Naive thymus-derived CD8-positive, alpha-beta T cell (primary cell): ENCODE measurements around the gene PRRX2. TPM values are rescaled to one million over a fixed set of nuclear protein-coding genes. Genes with fewer than 3 reads are reported as not detected.

Experiments used
- ATAC-seq, 2 donors: fragments of 150-1000 bp; cut with Tn5 transposase in 1 of 2; sonication (Bioruptor Pico), chemical (Tn5 transposase) in 1 of 2; 1 replicate in 1 of 2; 2 replicates in 1 of 2; pipeline ENCODE4 v1.10.0; 2021; ENCODE audit warnings: mild to moderate bottlenecking in 2 of 2, moderate library complexity in 2 of 2
- POLR2A ChIA-PET: fragments of 350-600 bp; sonication (Branson Sonifier 250); formaldehyde crosslinking; loops from one replicate; lab custom pipeline; 2021; ENCODE audit warnings: antibody characterized with exemption; lab: Charles Lee
- DNase-seq, 10 donors: peaks; one replicate each; pipeline versions ENCODE4 v3.0.0 to v3.0.0-alpha.2; 2020 to 2022
- H3K27ac Mint-ChIP-seq, 10 donors: one replicate each; pipeline ENCODE4 v1.8.0; 2020 to 2022; ENCODE audit warnings: mild to moderate bottlenecking in 10 of 10, mixed read lengths in 10 of 10, moderate library complexity in 4 of 10, inconsistent platforms in 1 of 10
- H3K27me3 Mint-ChIP-seq, 5 donors: one replicate each; pipeline ENCODE4 v1.8.0; 2021 to 2022; ENCODE audit warnings: mixed read lengths in 5 of 5
- H3K36me3 Mint-ChIP-seq, 3 donors: one replicate each; pipeline ENCODE4 v1.8.0; 2020 to 2022; ENCODE audit warnings: mixed read lengths in 3 of 3, mild to moderate bottlenecking in 2 of 3, inconsistent platforms in 1 of 3
- H3K4me1 Mint-ChIP-seq, 4 donors: one replicate each; pipeline ENCODE4 v1.8.0; 2021 to 2022; ENCODE audit warnings: mixed read lengths in 4 of 4
- H3K4me3 Mint-ChIP-seq, 10 donors: one replicate each; pipeline ENCODE4 v1.8.0; 2020 to 2022; ENCODE audit warnings: mild to moderate bottlenecking in 10 of 10, mixed read lengths in 10 of 10, moderate library complexity in 6 of 10, inconsistent platforms in 1 of 10
- H3K9me3 Mint-ChIP-seq, 9 donors: one replicate each; pipeline ENCODE4 v1.8.0; 2020 to 2022; ENCODE audit warnings: mixed read lengths in 9 of 9, mild to moderate bottlenecking in 3 of 9, inconsistent platforms in 1 of 9, moderate library complexity in 1 of 9
- polyA plus RNA-seq, 3 donors: library from polyadenylated mRNA; unstranded; fragments of 300-500 nt; fragmentation: Illumina TruSeq; gene quantifications; one replicate each; pipeline ENCODE4 v1.2.3, GENCODE V29; 2021
- total RNA-seq, 8 experiments: library from RNA in 2 of 8; stranded (reverse) in 2 of 8; gene quantifications; one replicate each; pipeline ENCODE4 v1.2.3 and lab custom pipeline; 2021 to 2026

Gene PRRX2
- total and polyA plus RNA-seq, 5 experiments from 2014 or later, result not detected

DNA sequence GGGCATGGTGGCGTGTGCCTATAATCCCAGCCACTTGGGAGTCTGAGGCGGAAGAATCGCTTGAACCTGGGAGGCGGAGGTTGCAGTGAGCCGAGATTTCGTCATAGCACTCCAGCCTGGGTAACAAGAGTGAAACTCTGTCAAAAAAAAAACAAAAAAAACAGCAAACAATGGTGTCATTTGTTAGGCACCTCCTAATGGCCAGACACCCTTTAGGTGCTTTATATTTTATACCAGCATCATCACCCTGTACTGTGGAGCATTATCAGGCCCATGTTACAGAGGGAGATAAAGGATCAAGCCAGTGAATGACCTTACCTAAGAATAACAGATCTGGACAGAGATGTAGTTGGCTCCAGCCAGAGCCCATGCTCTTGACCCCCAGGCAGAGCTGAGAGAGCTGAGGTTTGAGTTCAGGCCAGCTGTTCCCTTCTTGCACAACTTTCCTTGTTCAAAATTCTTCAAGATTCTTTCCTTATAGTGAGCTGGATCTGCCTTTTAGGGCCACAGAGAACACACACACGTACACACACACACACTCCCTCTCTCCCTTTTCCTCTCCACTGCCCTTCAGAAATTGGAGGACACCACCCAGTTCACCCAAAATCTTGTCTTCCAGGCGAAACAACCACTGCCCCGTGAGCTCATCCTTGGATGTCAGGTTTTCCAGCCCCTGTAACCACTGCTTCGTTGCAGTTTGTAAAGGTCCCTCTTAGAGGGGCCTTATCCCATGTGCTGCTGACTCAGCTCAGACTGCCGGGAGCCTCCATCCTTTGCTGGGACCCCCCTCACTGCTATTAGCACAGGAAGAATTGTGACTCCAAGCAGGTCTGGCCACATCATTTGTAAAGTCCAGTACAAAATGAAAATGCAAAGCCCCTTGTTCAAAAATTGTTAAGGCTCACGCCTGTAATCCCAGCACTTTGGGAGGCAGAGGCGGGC lies 97.8 kb downstream of the PRRX2 start:
- DNase-seq, result no peak
- Mint-ChIP-seq H3K27me3 (peaks cover 0 to 2% (median 0%) of the 10 kb centered on the region in 5 donors), H3K4me1 (peaks cover under 1 to 1% (median under 1%) of the 10 kb centered on the region in 4 donors), H3K4me3 (no peak overlapping the region), H3K27ac (no peak overlapping the region), H3K9me3 (no peaks in the 10 kb centered on the region), H3K36me3 (no peaks in the 10 kb centered on the region)
- no peak for ATAC-seq
- POLR2A ChIA-PET, result no interaction called here

DNA sequence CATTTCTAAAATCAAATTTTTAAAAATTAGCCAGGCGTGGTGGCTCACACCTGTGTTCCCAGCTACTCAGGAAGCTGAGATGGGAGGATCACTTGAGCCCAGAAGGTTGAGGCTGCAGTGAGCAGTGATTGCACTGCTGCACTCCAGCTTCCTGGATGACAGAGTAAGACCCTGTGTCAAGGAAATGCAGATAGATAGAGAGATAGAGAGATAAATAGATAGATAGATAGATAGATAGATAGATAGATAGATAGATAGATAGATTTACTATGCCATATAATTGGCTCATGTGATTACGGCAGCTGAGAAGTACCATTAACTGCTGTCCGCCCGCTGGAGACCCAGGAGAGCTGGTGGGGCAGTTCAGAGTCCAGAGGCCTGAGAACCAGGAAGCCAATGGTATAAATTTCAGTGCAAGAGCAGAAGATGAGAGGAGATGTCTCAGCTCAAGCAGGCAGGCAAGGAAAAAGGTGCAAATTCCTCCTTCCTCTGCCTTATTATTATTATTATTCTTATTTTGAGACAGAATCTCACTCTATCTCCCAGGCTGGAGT lies 100.4 kb downstream of the PRRX2 start:
- Mint-ChIP-seq H3K27me3 (peaks cover 0 to 2% (median 0%) of the 10 kb centered on the region in 5 donors), H3K27ac (no peak overlapping the region), H3K9me3 (no peaks in the 10 kb centered on the region), H3K36me3 (no peaks in the 10 kb centered on the region), H3K4me3 (no peak overlapping the region), H3K4me1 (no peaks in the 10 kb centered on the region)
- no peak for ATAC-seq
- POLR2A ChIA-PET, result interaction anchor here (1.2 kb wide), 1 partner anchor 28 kb away, joined by 3 read pairs; no protein-coding TSS in a partner anchor
- DNase-seq, result no peak

DNA sequence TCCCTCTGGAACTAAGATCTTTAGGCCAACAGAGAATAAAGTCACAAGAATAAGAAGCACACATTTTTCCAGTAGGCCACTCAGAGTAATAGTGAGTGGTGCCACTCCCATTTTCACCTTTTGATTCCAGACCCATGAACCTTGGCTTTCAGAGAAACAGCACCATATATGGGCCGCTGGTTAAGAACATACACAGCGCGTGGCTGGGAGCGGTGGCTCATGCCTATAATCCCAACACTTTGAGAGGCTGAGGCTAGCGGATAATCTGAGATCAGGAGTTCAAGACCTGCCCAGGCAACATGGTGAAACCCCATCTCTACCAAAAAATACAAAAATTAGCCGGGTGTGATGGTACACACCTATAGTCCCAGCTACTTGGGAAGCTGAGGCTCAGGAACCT lies 103.0 kb downstream of the PRRX2 start:
- H3K9me3 Mint-ChIP-seq, result no peaks in the 10 kb centered on the region
- H3K4me1 Mint-ChIP-seq, result peaks cover 0 to 3% (median 0%) of the 10 kb centered on the region in 4 donors
- POLR2A ChIA-PET, result no interaction called here

GRCh38 chr9:129769669-129770068 lies 104.2 kb downstream of the PRRX2 start:
- H3K4me1 Mint-ChIP-seq, result peaks cover 0 to 11% (median 0%) of the 10 kb centered on the region in 4 donors
- POLR2A ChIA-PET, result no interaction called here
- H3K27me3 Mint-ChIP-seq, result peaks cover 0 to 4% (median 0%) of the 10 kb centered on the region in 5 donors
- H3K9me3 Mint-ChIP-seq, result no peaks in the 10 kb centered on the region
- no peaks in the 10 kb centered on the region for H3K36me3 Mint-ChIP-seq
- no peak overlapping the region for H3K27ac Mint-ChIP-seq
- H3K4me3 Mint-ChIP-seq, result no peak overlapping the region
- ATAC-seq, result no peak
- DNase-seq, result no peak

More for the DNA sequence above, 103.0 kb downstream of the PRRX2 start:
- DNase-seq, result no peak
- H3K27ac Mint-ChIP-seq, result no peak overlapping the region
- H3K36me3 Mint-ChIP-seq, result no peaks in the 10 kb centered on the region
- H3K27me3 Mint-ChIP-seq, result peaks cover 0 to 2% (median 0%) of the 10 kb centered on the region in 5 donors
- H3K4me3 Mint-ChIP-seq, result no peak overlapping the region
- ATAC-seq, result no peak

DNA sequence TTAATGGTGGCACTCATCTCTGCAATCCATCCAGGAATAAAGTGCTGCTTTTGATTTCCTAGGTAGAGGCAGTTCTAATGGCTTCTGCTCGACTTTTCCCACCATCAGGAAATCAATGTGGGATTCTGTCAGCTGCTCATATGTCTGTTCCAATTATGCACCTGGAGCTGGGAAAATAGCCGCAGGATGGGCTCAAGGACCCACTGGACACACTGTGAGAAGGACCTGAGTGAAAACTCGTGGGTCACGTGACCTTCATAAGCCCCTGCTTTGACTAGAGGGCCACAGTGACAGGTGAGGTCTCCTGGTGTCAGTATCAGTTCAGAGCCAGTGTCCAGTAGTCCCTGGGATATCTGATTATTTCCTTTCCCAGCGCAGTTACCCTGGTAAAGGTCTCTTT lies 105.3 kb downstream of the PRRX2 start:
- POLR2A ChIA-PET, result no interaction called here
- no peak for DNase-seq

More for the DNA sequence above, 105.3 kb downstream of the PRRX2 start:
- H3K27ac Mint-ChIP-seq, result peak overlapping the region in 1 of 10 donors; percentile 76
- peaks cover 0 to 5% (median 0%) of the 10 kb centered on the region in 5 donors for H3K27me3 Mint-ChIP-seq
- peaks cover 0 to 13% (median 0%) of the 10 kb centered on the region in 4 donors for H3K4me1 Mint-ChIP-seq
- H3K4me3 Mint-ChIP-seq, result no peak overlapping the region
- H3K36me3 Mint-ChIP-seq, result no peaks in the 10 kb centered on the region
- ATAC-seq, result no peak
- no peaks in the 10 kb centered on the region for H3K9me3 Mint-ChIP-seq

Other genes with a start within 250 kb of the PRRX2 start
- gene C9orf50, start 44.5 kb upstream of the PRRX2 start, total RNA-seq, result not detected
- not detected for gene C9orf50, start 44.5 kb upstream of the PRRX2 start, polyA plus RNA-seq
- 10 to 100 TPM; 34.5 to 35.1 TPM for gene NTMT1, start 39.5 kb upstream of the PRRX2 start, total RNA-seq
- gene NTMT1, start 39.5 kb upstream of the PRRX2 start, polyA plus RNA-seq, result 10 to 100 TPM; 40.8 to 57.8 (median 45.2) TPM
- 10 to 100 TPM; 33.7 to 35.7 TPM for gene ASB6, start 23.5 kb upstream of the PRRX2 start, total RNA-seq
- gene ASB6, start 23.5 kb upstream of the PRRX2 start, polyA plus RNA-seq, result 10 to 100 TPM; 14.8 to 29.1 (median 19.8) TPM
- not detected for gene PTGES, start 87.4 kb downstream of the PRRX2 start, total RNA-seq
- under 1 TPM in 1 of 3 donors, not detected in 2; 0.16 TPM for gene PTGES, start 87.4 kb downstream of the PRRX2 start, polyA plus RNA-seq
- 10 to 100 TPM; 27.1 to 27.8 TPM for gene TOR1B, start 137.5 kb downstream of the PRRX2 start, total RNA-seq
- 10 to 100 TPM; 12.3 to 20.2 (median 13.3) TPM for gene TOR1B, start 137.5 kb downstream of the PRRX2 start, polyA plus RNA-seq
- 10 to 100 TPM; 33.4 to 34.3 TPM for gene TOR1A, start 158.5 kb downstream of the PRRX2 start, total RNA-seq
- 10 to 100 TPM; 42.6 to 55.0 (median 47.1) TPM for gene TOR1A, start 158.5 kb downstream of the PRRX2 start, polyA plus RNA-seq
- gene C9orf78, start 169.6 kb downstream of the PRRX2 start, total RNA-seq, result 100 to 1,000 TPM in 1 of 2 experiments, 10 to 100 TPM in 1; 98.7 to 104 TPM
- gene C9orf78, start 169.6 kb downstream of the PRRX2 start, polyA plus RNA-seq, result 100 to 1,000 TPM; 191 to 242 (median 222) TPM
- gene USP20, start 169.8 kb downstream of the PRRX2 start, total RNA-seq, result 100 to 1,000 TPM; 117 to 124 TPM
- gene USP20, start 169.8 kb downstream of the PRRX2 start, polyA plus RNA-seq, result 10 to 100 TPM; 37.1 to 76.4 (median 49.4) TPM